ENCODE measurements around the gene MKNK2.
A peak's percentile ranks its signal among the peaks of the same experiment; 100 is the strongest.

Gene MKNK2

GRCh38 chr19:2021453-2022140 is 29.4 kb downstream of the MKNK2 start:
- Histone ChIP-seq H3K4me3 (ENCODE audit: low read length) (no peak overlapping the region), H3K4me1 (ENCODE audit: control insufficient read depth, insufficient read depth, low read length) (peaks cover 8% of the 10 kb centered on the region), H3K36me3 (ENCODE audit: control insufficient read depth, insufficient read depth, low read length) (no peaks in the 10 kb centered on the region), H3K9me3 (ENCODE audit: control insufficient read depth, low read length) (no peaks in the 10 kb centered on the region), H3K27me3 (ENCODE audit: control insufficient read depth, insufficient read depth, low read length) (no peaks in the 10 kb centered on the region), H3K9ac (ENCODE audit: low read length) (no peak overlapping the region)

DNA sequence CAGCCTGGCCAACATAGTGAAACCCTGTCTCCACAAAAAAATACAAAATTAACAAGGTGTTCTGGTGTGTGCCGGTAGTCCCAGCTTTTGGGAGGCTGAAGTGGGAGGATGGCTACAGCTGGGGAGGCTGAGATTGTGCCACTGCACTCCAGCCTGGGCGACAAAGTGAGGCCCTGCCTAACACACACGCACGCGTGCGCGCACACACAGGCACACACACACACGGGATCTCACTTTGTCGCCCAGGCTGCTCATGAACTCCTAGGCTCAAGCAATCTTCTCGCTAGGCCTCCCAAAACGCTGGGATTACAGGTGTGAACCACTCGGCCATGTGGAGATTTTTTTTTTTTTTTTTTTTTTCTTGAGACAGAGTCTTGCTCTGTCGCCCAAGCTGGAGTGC is 32.3 kb downstream of the MKNK2 start:
- no peaks in the 10 kb centered on the region for H3K36me3 ChIP-seq (ENCODE audit: control insufficient read depth, insufficient read depth, low read length)
- peaks cover 16% of the 10 kb centered on the region for H3K4me1 ChIP-seq (ENCODE audit: control insufficient read depth, insufficient read depth, low read length)
- H3K4me3 ChIP-seq (ENCODE audit: low read length): no peak overlapping the region
- no peaks in the 10 kb centered on the region for H3K27me3 ChIP-seq (ENCODE audit: control insufficient read depth, insufficient read depth, low read length)
- no peak overlapping the region for H3K9ac ChIP-seq (ENCODE audit: low read length)
- H3K9me3 ChIP-seq (ENCODE audit: control insufficient read depth, low read length): no peaks in the 10 kb centered on the region

DNA sequence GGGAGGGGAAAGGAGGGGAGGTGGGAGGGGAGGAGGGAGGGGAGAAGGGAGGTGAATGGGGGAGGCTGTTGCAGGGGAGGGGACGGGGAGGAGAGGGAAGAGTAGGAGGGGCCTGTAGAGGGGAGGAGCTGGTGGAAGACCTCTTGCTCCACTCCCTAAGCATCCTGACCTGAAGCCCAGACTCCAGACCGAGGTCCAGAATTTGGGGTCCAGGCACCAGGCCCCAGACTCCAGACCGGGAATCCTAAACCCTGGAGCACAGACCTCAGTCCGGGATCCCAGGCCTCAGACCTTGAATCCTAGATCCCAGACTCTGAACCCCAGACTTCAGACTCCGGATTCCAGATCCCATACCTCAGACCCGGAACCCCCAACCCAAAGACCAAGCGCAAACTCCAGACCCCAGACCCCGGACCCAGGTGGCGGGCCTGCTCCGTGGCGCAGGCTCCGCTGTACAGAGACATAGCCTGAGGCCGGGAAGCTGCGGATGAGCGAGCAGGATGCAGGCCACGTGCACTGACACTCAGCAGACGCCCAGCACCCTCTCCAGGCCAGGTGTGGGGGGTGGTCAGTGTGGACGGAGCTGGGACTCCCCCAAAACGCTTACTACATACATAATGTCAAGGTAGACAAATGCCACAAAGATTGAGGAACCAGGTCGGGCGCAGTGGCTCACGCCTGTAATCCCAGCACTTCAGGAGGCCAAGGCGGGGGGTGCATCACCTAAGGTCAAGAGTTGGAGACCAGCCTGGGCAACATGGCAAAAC is 34.8 kb downstream of the MKNK2 start:
- H3K4me1 ChIP-seq (ENCODE audit: control insufficient read depth, insufficient read depth, low read length): peaks cover 13% of the 10 kb centered on the region
- H3K9me3 ChIP-seq (ENCODE audit: control insufficient read depth, low read length): no peaks in the 10 kb centered on the region
- no peak overlapping the region for H3K9ac ChIP-seq (ENCODE audit: low read length)
- H3K36me3 ChIP-seq (ENCODE audit: control insufficient read depth, insufficient read depth, low read length): no peaks in the 10 kb centered on the region
- no peaks in the 10 kb centered on the region for H3K27me3 ChIP-seq (ENCODE audit: control insufficient read depth, insufficient read depth, low read length)
- H3K4me3 ChIP-seq (ENCODE audit: low read length): no peak overlapping the region

DNA sequence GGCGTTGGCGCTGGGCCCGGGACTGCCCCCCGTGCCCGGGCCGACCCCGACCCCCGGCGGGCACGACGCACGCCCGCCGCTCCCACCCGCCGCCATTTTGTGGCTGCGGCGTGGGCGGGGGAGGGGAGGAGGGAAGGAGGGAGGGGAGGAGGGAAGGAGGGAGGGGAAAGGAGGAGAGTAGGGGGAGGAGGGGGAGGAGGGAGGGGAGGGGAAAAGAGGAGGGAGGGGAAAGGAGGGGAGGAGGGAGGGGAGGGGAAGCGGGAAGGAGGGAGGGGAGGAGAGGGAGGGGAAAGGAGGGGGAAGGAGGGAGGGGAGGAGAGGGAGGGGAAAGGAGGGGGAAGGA is 35.5 kb downstream of the MKNK2 start, which contains the start of gene BTBD2:
Gene BTBD2 (minus strand): TSS at position 107 of the 343 bp plus-strand sequence. CDS start 11 bp downstream, at position 96.
- Histone ChIP-seq H3K36me3 (ENCODE audit: control insufficient read depth, insufficient read depth, low read length) (no peaks in the 10 kb centered on the region), H3K9me3 (ENCODE audit: control insufficient read depth, low read length) (no peaks in the 10 kb centered on the region), H3K27me3 (ENCODE audit: control insufficient read depth, insufficient read depth, low read length) (no peaks in the 10 kb centered on the region), H3K4me1 (ENCODE audit: control insufficient read depth, insufficient read depth, low read length) (peaks cover 13% of the 10 kb centered on the region), H3K9ac (ENCODE audit: low read length) (peak within 1 kb of the TSS; percentile 62), H3K4me3 (ENCODE audit: low read length) (no peak within 1 kb of the TSS)

- Histone ChIP-seq H3K4me3 (ENCODE audit: low read length) (no peak overlapping the region), H3K9ac (ENCODE audit: low read length) (peak overlapping the region; percentile 62), H3K27me3 (ENCODE audit: control insufficient read depth, insufficient read depth, low read length) (no peaks in the 10 kb centered on the region), H3K9me3 (ENCODE audit: control insufficient read depth, low read length) (no peaks in the 10 kb centered on the region), H3K4me1 (ENCODE audit: control insufficient read depth, insufficient read depth, low read length) (peaks cover 13% of the 10 kb centered on the region), H3K36me3 (ENCODE audit: control insufficient read depth, insufficient read depth, low read length) (no peaks in the 10 kb centered on the region)
Measured at GRCh38 chr19:2014731-2015607, 36.1 kb downstream of the MKNK2 start.

- Histone ChIP-seq H3K4me3 (ENCODE audit: low read length) (no peak overlapping the region), H3K4me1 (ENCODE audit: control insufficient read depth, insufficient read depth, low read length) (peaks cover 8% of the 10 kb centered on the region), H3K9ac (ENCODE audit: low read length) (peak overlapping the region; percentile 62), H3K36me3 (ENCODE audit: control insufficient read depth, insufficient read depth, low read length) (no peaks in the 10 kb centered on the region), H3K27me3 (ENCODE audit: control insufficient read depth, insufficient read depth, low read length) (no peaks in the 10 kb centered on the region), H3K9me3 (ENCODE audit: control insufficient read depth, low read length) (no peaks in the 10 kb centered on the region)
Measured at GRCh38 chr19:2014131-2014571, 36.9 kb downstream of the MKNK2 start.

GRCh38 chr19:2013683-2013961 is 37.4 kb downstream of the MKNK2 start:
- Histone ChIP-seq H3K4me1 (ENCODE audit: control insufficient read depth, insufficient read depth, low read length) (peaks cover 8% of the 10 kb centered on the region), H3K9me3 (ENCODE audit: control insufficient read depth, low read length) (no peaks in the 10 kb centered on the region), H3K27me3 (ENCODE audit: control insufficient read depth, insufficient read depth, low read length) (no peaks in the 10 kb centered on the region), H3K36me3 (ENCODE audit: control insufficient read depth, insufficient read depth, low read length) (no peaks in the 10 kb centered on the region), H3K4me3 (ENCODE audit: low read length) (no peak overlapping the region), H3K9ac (ENCODE audit: low read length) (no peak overlapping the region)

GRCh38 chr19:2012941-2013682 is 37.9 kb downstream of the MKNK2 start:
- Histone ChIP-seq H3K27me3 (ENCODE audit: control insufficient read depth, insufficient read depth, low read length) (no peaks in the 10 kb centered on the region), H3K9ac (ENCODE audit: low read length) (no peak overlapping the region), H3K36me3 (ENCODE audit: control insufficient read depth, insufficient read depth, low read length) (no peaks in the 10 kb centered on the region), H3K4me3 (ENCODE audit: low read length) (no peak overlapping the region), H3K9me3 (ENCODE audit: control insufficient read depth, low read length) (no peaks in the 10 kb centered on the region), H3K4me1 (ENCODE audit: control insufficient read depth, insufficient read depth, low read length) (peaks cover 8% of the 10 kb centered on the region)

- H3K36me3 ChIP-seq (ENCODE audit: control insufficient read depth, insufficient read depth, low read length): no peaks in the 10 kb centered on the region
- H3K27me3 ChIP-seq (ENCODE audit: control insufficient read depth, insufficient read depth, low read length): no peaks in the 10 kb centered on the region
- no peaks in the 10 kb centered on the region for H3K9me3 ChIP-seq (ENCODE audit: control insufficient read depth, low read length)
- no peak overlapping the region for H3K4me3 ChIP-seq (ENCODE audit: low read length)
- H3K9ac ChIP-seq (ENCODE audit: low read length): no peak overlapping the region
- peaks cover 6% of the 10 kb centered on the region for H3K4me1 ChIP-seq (ENCODE audit: control insufficient read depth, insufficient read depth, low read length)
Measured at GRCh38 chr19:2011169-2011568, 39.9 kb downstream of the MKNK2 start.

- Histone ChIP-seq H3K27me3 (ENCODE audit: control insufficient read depth, insufficient read depth, low read length) (no peaks in the 10 kb centered on the region), H3K36me3 (ENCODE audit: control insufficient read depth, insufficient read depth, low read length) (no peaks in the 10 kb centered on the region), H3K4me3 (ENCODE audit: low read length) (no peak overlapping the region), H3K9me3 (ENCODE audit: control insufficient read depth, low read length) (no peaks in the 10 kb centered on the region), H3K9ac (ENCODE audit: low read length) (no peak overlapping the region), H3K4me1 (ENCODE audit: control insufficient read depth, insufficient read depth, low read length) (peaks cover 4% of the 10 kb centered on the region)
Measured at GRCh38 chr19:2010135-2010668, 40.8 kb downstream of the MKNK2 start.

- H3K36me3 ChIP-seq (ENCODE audit: control insufficient read depth, insufficient read depth, low read length): no peaks in the 10 kb centered on the region
Measured at GRCh38 chr19:2003874-2004273, 47.2 kb downstream of the MKNK2 start.

More at GRCh38 chr19:2003874-2004273, 47.2 kb downstream of the MKNK2 start:
- H3K4me3 ChIP-seq (ENCODE audit: low read length): no peak overlapping the region
- H3K9me3 ChIP-seq (ENCODE audit: control insufficient read depth, low read length): no peaks in the 10 kb centered on the region
- H3K4me1 ChIP-seq (ENCODE audit: control insufficient read depth, insufficient read depth, low read length): no peaks in the 10 kb centered on the region
- no peaks in the 10 kb centered on the region for H3K27me3 ChIP-seq (ENCODE audit: control insufficient read depth, insufficient read depth, low read length)
- H3K9ac ChIP-seq (ENCODE audit: low read length): no peak overlapping the region
